HepG2 (cell line): ENCODE data around the gene DQX1. TPM values are rescaled to one million over a fixed set of nuclear protein-coding genes. Genes with fewer than 3 reads are reported as not detected.
A peak's percentile ranks its signal among the peaks of the same experiment; 100 is the strongest.

Experiments
- AKAP8 ChIP-seq: sonication (generic); formaldehyde crosslinking; IDR thresholded peaks from 2 replicates; pipeline ENCODE4 v1.5.1; 2020; ENCODE audit warnings: mild to moderate bottlenecking, missing genetic modification reagents
- ATRX ChIP-seq: sonication (generic); formaldehyde crosslinking; IDR thresholded peaks from 2 replicates; pipeline ENCODE4 v1.4.0; 2020; ENCODE audit warnings: missing genetic modification reagents, borderline replicate concordance
- BRCA1 ChIP-seq: sonication (generic); formaldehyde crosslinking; IDR thresholded peaks from 2 replicates; pipeline ENCODE4 v1.4.0; 2020; ENCODE audit warnings: missing genetic modification reagents
- GLMP ChIP-seq: sonication (generic); formaldehyde crosslinking; IDR thresholded peaks from 2 replicates; pipeline ENCODE4 v1.9.0; 2021; ENCODE audit warnings: missing genetic modification reagents, mild to moderate bottlenecking, borderline replicate concordance
- HOXA3 ChIP-seq: sonication (generic); formaldehyde crosslinking; IDR thresholded peaks from 2 replicates; pipeline ENCODE4 v1.5.0; 2020; ENCODE audit warnings: missing genetic modification reagents
- LRRFIP1 ChIP-seq: sonication (generic); formaldehyde crosslinking; conservative IDR thresholded peaks from 2 replicates; pipeline ENCODE4 v1.4.0; 2020; ENCODE audit warnings: missing genetic modification reagents
- MAFF ChIP-seq: IDR thresholded peaks from 2 replicates; pipeline ENCODE4 v1.6.1; 2011; ENCODE audit warnings: low read depth, low read length, improper control_type of control experiment
- NFKBIZ ChIP-seq: IDR thresholded peaks from 2 replicates; pipeline ENCODE4 v1.6.1; 2018; ENCODE audit warnings: missing genetic modification reagents, missing compliant biosample characterization
- PTBP1 ChIP-seq: fragments of 200-400 bp; formaldehyde crosslinking; IDR thresholded peaks from 2 replicates; pipeline ENCODE4 v1.6.1; 2018; ENCODE audit warnings: low read length, low read depth; ENCODE audit not compliant: poor library complexity, severe bottlenecking
- SETDB1 ChIP-seq: sonication (generic); formaldehyde crosslinking; IDR thresholded peaks from 2 replicates; pipeline ENCODE4 v1.5.1; 2020; ENCODE audit warnings: missing genetic modification reagents, mild to moderate bottlenecking, borderline replicate concordance
- SIX4 ChIP-seq: sonication (generic); formaldehyde crosslinking; IDR thresholded peaks from 2 replicates; pipeline ENCODE4 v1.4.0; 2020; ENCODE audit warnings: missing genetic modification reagents
- SKIL ChIP-seq: sonication (generic); formaldehyde crosslinking; IDR thresholded peaks from 2 replicates; pipeline ENCODE4 v1.8.0; 2022; ENCODE audit warnings: missing genetic modification reagents, mild to moderate bottlenecking, moderate library complexity, borderline replicate concordance
- SMAD9 ChIP-seq: sonication (generic); formaldehyde crosslinking; IDR thresholded peaks from 2 replicates; pipeline ENCODE4 v1.5.1; 2020; ENCODE audit warnings: mild to moderate bottlenecking, missing genetic modification reagents
- ZNF558 ChIP-seq: sonication (generic); formaldehyde crosslinking; IDR thresholded peaks from 2 replicates; pipeline ENCODE4 v1.9.0; 2022; ENCODE audit warnings: mild to moderate bottlenecking, missing genetic modification reagents, borderline replicate concordance
- ZNF619 ChIP-seq: sonication (generic); formaldehyde crosslinking; IDR thresholded peaks from 2 replicates; pipeline ENCODE4 v1.4.0; 2020; ENCODE audit warnings: mild to moderate bottlenecking, missing genetic modification reagents
- polyA plus RNA-seq, 8 experiments: library from polyadenylated mRNA; depleted of rRNA in 3 of 8; stranded (reverse) in 7 of 8; unstranded in 1 of 8; fragments of >200 nt; fragmentation: Illumina TruSeq in 4 of 8; extraction: Trizol in 4 of 8; gene quantifications; 2 replicates each; pipeline versions ENCODE4 v1.2.1 to v1.2.3, GENCODE V29; 2011 to 2016; ENCODE audit warnings: low read depth in 4 of 8, missing spikeins in 1 of 8, mixed read lengths in 1 of 8; ENCODE audit not compliant: insufficient read depth in 1 of 8
- total RNA-seq, 5 experiments: library from RNA; depleted of rRNA; stranded (reverse); fragments of >200 nt; fragmentation: Illumina TruSeq; extraction: Trizol; gene quantifications; 2 replicates each; pipeline ENCODE4 v1.2.3, GENCODE V29; 2016; ENCODE audit warnings: low read depth in 1 of 5
- TF ChIP-seq, protein P1 (sequence below): sonication (generic); formaldehyde crosslinking; IDR thresholded peaks from 2 replicates; pipeline ENCODE4 v1.9.0; 2021; ENCODE audit warnings: mild to moderate bottlenecking, missing genetic modification reagents

The DQX1 gene
- total and polyA plus RNA-seq, 2 of the 13 experiments (the other 11 are each of a cell fraction or from before 2014, with no cell fraction given), result 27.6 to 89.8 TPM

GRCh38 chr2:74472086-74472944, 53.7 kb downstream of the DQX1 start, which contains the start of gene MRPL53 (continued):
- peak; percentile 74 for TF ChIP-seq SKIL (CRISPR knock-in tag)
- no peak; the same call in 1 of the 2 replicates for TF ChIP-seq SETDB1 (CRISPR knock-in tag)
- TF ChIP-seq ATRX (CRISPR knock-in tag), result no peak
- TF ChIP-seq MAFF, result no peak
- TF ChIP-seq, protein P1, sequence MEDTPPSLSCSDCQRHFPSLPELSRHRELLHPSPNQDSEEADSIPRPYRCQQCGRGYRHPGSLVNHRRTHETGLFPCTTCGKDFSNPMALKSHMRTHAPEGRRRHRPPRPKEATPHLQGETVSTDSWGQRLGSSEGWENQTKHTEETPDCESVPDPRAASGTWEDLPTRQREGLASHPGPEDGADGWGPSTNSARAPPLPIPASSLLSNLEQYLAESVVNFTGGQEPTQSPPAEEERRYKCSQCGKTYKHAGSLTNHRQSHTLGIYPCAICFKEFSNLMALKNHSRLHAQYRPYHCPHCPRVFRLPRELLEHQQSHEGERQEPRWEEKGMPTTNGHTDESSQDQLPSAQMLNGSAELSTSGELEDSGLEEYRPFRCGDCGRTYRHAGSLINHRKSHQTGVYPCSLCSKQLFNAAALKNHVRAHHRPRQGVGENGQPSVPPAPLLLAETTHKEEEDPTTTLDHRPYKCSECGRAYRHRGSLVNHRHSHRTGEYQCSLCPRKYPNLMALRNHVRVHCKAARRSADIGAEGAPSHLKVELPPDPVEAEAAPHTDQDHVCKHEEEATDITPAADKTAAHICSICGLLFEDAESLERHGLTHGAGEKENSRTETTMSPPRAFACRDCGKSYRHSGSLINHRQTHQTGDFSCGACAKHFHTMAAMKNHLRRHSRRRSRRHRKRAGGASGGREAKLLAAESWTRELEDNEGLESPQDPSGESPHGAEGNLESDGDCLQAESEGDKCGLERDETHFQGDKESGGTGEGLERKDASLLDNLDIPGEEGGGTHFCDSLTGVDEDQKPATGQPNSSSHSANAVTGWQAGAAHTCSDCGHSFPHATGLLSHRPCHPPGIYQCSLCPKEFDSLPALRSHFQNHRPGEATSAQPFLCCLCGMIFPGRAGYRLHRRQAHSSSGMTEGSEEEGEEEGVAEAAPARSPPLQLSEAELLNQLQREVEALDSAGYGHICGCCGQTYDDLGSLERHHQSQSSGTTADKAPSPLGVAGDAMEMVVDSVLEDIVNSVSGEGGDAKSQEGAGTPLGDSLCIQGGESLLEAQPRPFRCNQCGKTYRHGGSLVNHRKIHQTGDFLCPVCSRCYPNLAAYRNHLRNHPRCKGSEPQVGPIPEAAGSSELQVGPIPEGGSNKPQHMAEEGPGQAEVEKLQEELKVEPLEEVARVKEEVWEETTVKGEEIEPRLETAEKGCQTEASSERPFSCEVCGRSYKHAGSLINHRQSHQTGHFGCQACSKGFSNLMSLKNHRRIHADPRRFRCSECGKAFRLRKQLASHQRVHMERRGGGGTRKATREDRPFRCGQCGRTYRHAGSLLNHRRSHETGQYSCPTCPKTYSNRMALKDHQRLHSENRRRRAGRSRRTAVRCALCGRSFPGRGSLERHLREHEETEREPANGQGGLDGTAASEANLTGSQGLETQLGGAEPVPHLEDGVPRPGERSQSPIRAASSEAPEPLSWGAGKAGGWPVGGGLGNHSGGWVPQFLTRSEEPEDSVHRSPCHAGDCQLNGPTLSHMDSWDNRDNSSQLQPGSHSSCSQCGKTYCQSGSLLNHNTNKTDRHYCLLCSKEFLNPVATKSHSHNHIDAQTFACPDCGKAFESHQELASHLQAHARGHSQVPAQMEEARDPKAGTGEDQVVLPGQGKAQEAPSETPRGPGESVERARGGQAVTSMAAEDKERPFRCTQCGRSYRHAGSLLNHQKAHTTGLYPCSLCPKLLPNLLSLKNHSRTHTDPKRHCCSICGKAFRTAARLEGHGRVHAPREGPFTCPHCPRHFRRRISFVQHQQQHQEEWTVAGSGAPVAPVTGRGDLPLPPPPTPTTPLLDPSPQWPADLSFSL (CRISPR knock-in tag), result no peak
- peak; percentile 80 for TF ChIP-seq ZNF558 (CRISPR knock-in tag)
- TF ChIP-seq GLMP (CRISPR knock-in tag), result no peak; the same call in 1 of the 2 replicates
- peak; percentile 100 for TF ChIP-seq ZNF619 (CRISPR knock-in tag)
- TF ChIP-seq AKAP8, result peak; percentile 100
- TF ChIP-seq HOXA3 (CRISPR knock-in tag), result peak; percentile 98
- peak; percentile 38; the same call in 1 of the 2 replicates for TF ChIP-seq SIX4 (CRISPR knock-in tag)
- TF ChIP-seq LRRFIP1 (CRISPR knock-in tag), result peak; percentile 36; the same call in 1 of the 2 replicates
- peak; percentile 78; the same call in 1 of the 2 replicates for TF ChIP-seq NFKBIZ (CRISPR knock-in tag)
- TF ChIP-seq BRCA1 (CRISPR knock-in tag), result peak; percentile 93
- TF ChIP-seq PTBP1, result peak; percentile 44
- TF ChIP-seq SMAD9, result peak; percentile 90; the same call in 1 of the 2 replicates
